PC-9 (cell line): ENCODE data around the gene ALDH4A1. TPM values are rescaled to one million over a fixed set of nuclear protein-coding genes. Genes with fewer than 3 reads are reported as not detected.

Experiments used
- BruUV-seq: library from RNA; stranded (reverse); fragments of 400-500 nt; replicated peaks from 2 replicates; lab custom pipeline; 2021; lab: Mats Ljungman, UMichigan
- CTCF ChIA-PET: fragments of 300-600 bp; sonication (Branson Sonifier 250); formaldehyde crosslinking; loops from one replicate; lab custom pipeline; 2022; ENCODE audit warnings: antibody characterized with exemption; lab: Charles Lee
- POLR2A ChIA-PET: fragments of 300-600 bp; sonication (Branson Sonifier 250); formaldehyde crosslinking; loops from one replicate; lab custom pipeline; 2022; ENCODE audit warnings: antibody characterized with exemption; ENCODE audit not compliant: unreplicated experiment; lab: Charles Lee
- DNase-seq, 2 experiments: peaks; one replicate each; pipeline versions ENCODE4 v3.0.0 to v3.0.0-alpha.2; 2015 to 2022; ENCODE audit warnings: mixed read lengths in 1 of 2
- H2AFZ ChIP-seq: fragments of 200-600 bp; sonication (generic); 2 replicates; pipeline ENCODE4 v1.8.1; 2017; ENCODE audit warnings: antibody characterized with exemption
- H3F3A ChIP-seq: fragments of 200-600 bp; sonication (generic); 2 replicates; pipeline ENCODE4 v1.8.1; 2017; ENCODE audit warnings: antibody characterized with exemption, mild to moderate bottlenecking, low read depth; ENCODE audit not compliant: insufficient read depth
- H3K27ac ChIP-seq: fragments of 200-600 bp; sonication (generic); 2 replicates; pipeline ENCODE4 v1.6.1; 2016; ENCODE audit warnings: mixed run types
- H3K27me3 ChIP-seq: fragments of 200-600 bp; sonication (generic); 2 replicates; pipeline ENCODE4 v1.6.1; 2016; ENCODE audit warnings: low read depth, mixed run types; ENCODE audit not compliant: insufficient read depth
- H3K36me3 ChIP-seq: fragments of 200-600 bp; sonication (generic); 2 replicates; pipeline ENCODE4 v1.6.1; 2016; ENCODE audit warnings: low read depth, mixed run types
- H3K4me1 ChIP-seq: fragments of 200-600 bp; sonication (generic); replicated peaks from 2 replicates; pipeline ENCODE4 v1.6.1; 2016; ENCODE audit warnings: mixed run types; ENCODE audit not compliant: insufficient read depth
- H3K4me2 ChIP-seq: fragments of 200-600 bp; sonication (generic); 2 replicates; pipeline ENCODE4 v1.6.1; 2017; ENCODE audit warnings: mixed run types
- H3K4me3 ChIP-seq: fragments of 200-600 bp; sonication (generic); 2 replicates; pipeline ENCODE4 v1.6.1; 2016; ENCODE audit warnings: mixed run types
- H3K79me2 ChIP-seq: fragments of 200-600 bp; sonication (generic); 2 replicates; pipeline ENCODE4 v1.6.1; 2017; ENCODE audit warnings: low read depth, mixed run types
- H3K9me2 ChIP-seq: fragments of 200-600 bp; sonication (generic); 2 replicates; pipeline ENCODE4 v1.8.1; 2017; ENCODE audit warnings: mild to moderate bottlenecking; ENCODE audit not compliant: insufficient read depth
- H3K9me3 ChIP-seq: fragments of 200-600 bp; sonication (generic); 2 replicates; pipeline ENCODE4 v1.8.1; 2016; ENCODE audit warnings: low read depth; ENCODE audit not compliant: insufficient read depth
- H4K20me1 ChIP-seq: fragments of 200-600 bp; sonication (generic); 2 replicates; pipeline ENCODE4 v1.8.1; 2017; ENCODE audit not compliant: insufficient read depth
- EZH2 ChIP-seq: fragments of 200-600 bp; sonication (generic); IDR thresholded peaks from 2 replicates; pipeline ENCODE4 v1.8.0; 2017; ENCODE audit warnings: antibody characterized with exemption, low read depth
- intact Hi-C: fragments of 100-400 bp; cut with micrococcal nuclease; formaldehyde crosslinking; loops from one replicate; pipeline ENCODE4 v1.10.0; 2022; ENCODE audit not compliant: unreplicated experiment
- total RNA-seq: library from RNA; stranded (reverse); gene quantifications from 2 replicates; pipeline ENCODE4 v1.2.3, GENCODE V29; 2021
- TF ChIP-seq, protein P1 (sequence below): fragments of 200-600 bp; sonication (generic); conservative IDR thresholded peaks from 2 replicates; pipeline ENCODE4 v1.6.1; 2017; ENCODE audit warnings: mixed run types, antibody characterized with exemption, mild to moderate bottlenecking, moderate library complexity

The ALDH4A1 gene
- total RNA-seq, 1 experiment from 2014 or later: 15.0 TPM

DNA sequence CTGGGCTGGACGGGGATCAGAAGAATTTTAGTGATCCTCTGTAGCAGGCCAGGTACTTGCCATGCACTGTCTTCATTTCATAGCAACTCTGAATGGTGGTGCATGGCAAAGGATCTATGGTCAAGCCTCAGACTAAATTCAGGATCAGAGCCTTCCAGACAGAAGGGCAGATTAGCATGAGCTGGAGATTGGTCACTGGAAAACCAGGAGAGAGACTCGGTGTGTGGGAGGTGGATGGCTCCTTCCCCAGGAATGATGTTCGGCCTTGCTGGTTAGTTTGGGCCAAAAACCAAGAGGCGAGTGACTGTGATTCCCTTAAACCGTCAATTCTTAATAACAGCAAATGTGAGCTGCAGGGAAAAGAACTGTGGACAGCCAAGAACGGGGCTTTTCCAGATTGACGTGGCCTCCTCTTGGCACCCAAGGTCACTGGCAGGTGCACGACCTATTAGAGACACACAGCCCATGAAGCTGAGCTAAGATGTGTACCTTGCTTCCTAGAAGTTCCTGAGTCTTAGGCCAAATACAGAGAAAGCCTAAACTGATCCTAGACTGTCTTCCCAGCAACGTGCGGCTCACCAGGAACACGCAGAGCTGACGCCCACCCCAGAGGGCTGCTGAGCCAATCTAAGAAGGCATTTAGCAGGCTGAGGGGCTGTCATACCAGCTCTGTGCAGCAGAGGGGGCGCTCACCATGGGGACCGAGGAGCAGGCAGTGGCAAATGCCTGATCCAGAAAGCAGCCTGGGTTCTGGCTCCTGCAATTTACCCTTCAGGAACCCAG is 18.5 kb downstream of the ALDH4A1 start:
- H3K9me2 ChIP-seq: no peaks in the 10 kb centered on the region
- no peaks in the 10 kb centered on the region for H3F3A ChIP-seq
- BruUV-seq: no TSS peak
- POLR2A ChIA-PET: no interaction called here
- H3K4me2 ChIP-seq: no peak overlapping the region
- no peak overlapping the region for H2AFZ ChIP-seq
- CTCF ChIA-PET: interaction anchor here (0.8 to 1.4 kb wide), 5 partner anchors 9 to 213 kb away, joined by 3 to 5 read pairs (median 4); no protein-coding TSS in a partner anchor
- H3K27ac ChIP-seq: no peak overlapping the region
- H3K4me3 ChIP-seq: no peak overlapping the region
- no peaks in the 10 kb centered on the region for H3K27me3 ChIP-seq
- no peaks in the 10 kb centered on the region for H3K36me3 ChIP-seq
- TF ChIP-seq, protein P1, sequence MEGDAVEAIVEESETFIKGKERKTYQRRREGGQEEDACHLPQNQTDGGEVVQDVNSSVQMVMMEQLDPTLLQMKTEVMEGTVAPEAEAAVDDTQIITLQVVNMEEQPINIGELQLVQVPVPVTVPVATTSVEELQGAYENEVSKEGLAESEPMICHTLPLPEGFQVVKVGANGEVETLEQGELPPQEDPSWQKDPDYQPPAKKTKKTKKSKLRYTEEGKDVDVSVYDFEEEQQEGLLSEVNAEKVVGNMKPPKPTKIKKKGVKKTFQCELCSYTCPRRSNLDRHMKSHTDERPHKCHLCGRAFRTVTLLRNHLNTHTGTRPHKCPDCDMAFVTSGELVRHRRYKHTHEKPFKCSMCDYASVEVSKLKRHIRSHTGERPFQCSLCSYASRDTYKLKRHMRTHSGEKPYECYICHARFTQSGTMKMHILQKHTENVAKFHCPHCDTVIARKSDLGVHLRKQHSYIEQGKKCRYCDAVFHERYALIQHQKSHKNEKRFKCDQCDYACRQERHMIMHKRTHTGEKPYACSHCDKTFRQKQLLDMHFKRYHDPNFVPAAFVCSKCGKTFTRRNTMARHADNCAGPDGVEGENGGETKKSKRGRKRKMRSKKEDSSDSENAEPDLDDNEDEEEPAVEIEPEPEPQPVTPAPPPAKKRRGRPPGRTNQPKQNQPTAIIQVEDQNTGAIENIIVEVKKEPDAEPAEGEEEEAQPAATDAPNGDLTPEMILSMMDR: peak; percentile 89
- no peak for TF ChIP-seq EZH2
- no peaks in the 10 kb centered on the region for H4K20me1 ChIP-seq
- H3K4me1 ChIP-seq: no peaks in the 10 kb centered on the region
- H3K9me3 ChIP-seq: no peaks in the 10 kb centered on the region
- peak in 1 of 2 experiments; percentile 62 for DNase-seq
- intact Hi-C loops: loop anchor here (1.0 kb wide), 3 partner anchors 212 to 357 kb away; no protein-coding TSS in a partner anchor
- H3K79me2 ChIP-seq: no peaks in the 10 kb centered on the region

DNA sequence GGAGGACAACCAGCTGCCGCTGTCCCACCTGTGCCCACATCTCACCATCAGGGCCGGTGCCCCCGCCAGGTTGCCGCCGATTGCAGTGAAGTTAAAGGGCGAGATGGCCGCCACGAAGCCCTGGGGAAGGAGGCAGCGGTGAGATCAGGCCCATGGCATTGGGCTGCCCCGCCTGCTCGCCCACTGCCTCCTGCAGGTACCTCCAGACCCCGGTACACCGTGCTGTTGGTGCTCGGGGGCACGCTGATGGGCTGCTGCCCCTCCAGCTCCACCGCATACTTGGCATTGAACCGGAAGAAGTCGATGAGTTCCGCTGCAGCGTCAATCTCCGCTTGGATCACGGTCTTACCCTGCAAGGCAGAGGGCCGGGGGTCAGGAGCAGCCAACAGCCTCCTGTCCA is 19.3 kb downstream of the ALDH4A1 start:
- no peak for DNase-seq
- no peak overlapping the region for H3K4me2 ChIP-seq
- H3F3A ChIP-seq: no peaks in the 10 kb centered on the region
- ChIA-PET POLR2A (no interaction called here), CTCF (no interaction called here)
- no peaks in the 10 kb centered on the region for H3K27me3 ChIP-seq
- no peak overlapping the region for H3K4me3 ChIP-seq
- no peaks in the 10 kb centered on the region for H3K4me1 ChIP-seq
- TF ChIP-seq, protein P1: no peak
- no peak for TF ChIP-seq EZH2
- intact Hi-C loops: no loop called here
- no TSS peak for BruUV-seq
- no peaks in the 10 kb centered on the region for H4K20me1 ChIP-seq
- H3K36me3 ChIP-seq: no peaks in the 10 kb centered on the region
- H3K79me2 ChIP-seq: no peaks in the 10 kb centered on the region
- H2AFZ ChIP-seq: no peak overlapping the region
- no peaks in the 10 kb centered on the region for H3K9me2 ChIP-seq
- H3K27ac ChIP-seq: no peak overlapping the region
- no peaks in the 10 kb centered on the region for H3K9me3 ChIP-seq

DNA sequence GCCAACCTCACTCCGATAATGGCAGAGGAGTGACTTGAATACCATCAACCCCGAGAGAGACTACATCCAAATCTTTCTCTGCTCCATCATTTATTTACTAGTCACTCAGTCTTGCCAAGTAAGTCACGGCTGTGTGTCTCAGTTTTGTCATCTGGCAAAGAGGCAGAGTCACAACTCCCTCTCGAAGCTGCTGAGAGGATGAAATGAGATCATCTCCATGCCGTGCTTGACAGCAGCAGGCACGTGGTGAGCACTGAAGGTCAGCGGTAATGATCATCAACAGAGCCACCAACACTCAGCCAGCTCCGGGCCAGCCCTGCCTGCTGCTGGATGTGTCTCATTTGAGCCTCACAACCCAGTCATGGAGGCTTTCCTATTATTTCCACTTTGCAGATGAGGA is 19.9 kb downstream of the ALDH4A1 start:
- no TSS peak for BruUV-seq
- Histone ChIP-seq H3K27ac (no peak overlapping the region), H3K4me2 (no peak overlapping the region), H3K4me1 (no peaks in the 10 kb centered on the region), H3K79me2 (no peaks in the 10 kb centered on the region), H2AFZ (no peak overlapping the region), H4K20me1 (no peaks in the 10 kb centered on the region), H3K36me3 (no peaks in the 10 kb centered on the region), H3K9me3 (no peaks in the 10 kb centered on the region), H3K4me3 (no peak overlapping the region), H3K27me3 (no peaks in the 10 kb centered on the region), H3K9me2 (no peaks in the 10 kb centered on the region), H3F3A (no peaks in the 10 kb centered on the region)
- CTCF ChIA-PET: no interaction called here
- POLR2A ChIA-PET: no interaction called here
- no peak for DNase-seq
- TF ChIP-seq, protein P1: no peak
- TF ChIP-seq EZH2: no peak
- intact Hi-C loops: no loop called here
